ENCODE results near the gene KLC1. TPM values are rescaled to one million over a fixed set of nuclear protein-coding genes. Genes with fewer than 3 reads are reported as not detected.
A peak's percentile ranks its signal among the peaks of the same experiment; 100 is the strongest.

KLC1 gene
- total RNA-seq, 2 experiments from 2014 or later = 94.8 to 101 TPM

- no peak overlapping the region for H3K27ac Mint-ChIP-seq
- DNase-seq = no peak
- CTCF ChIA-PET = interaction anchor here (0.6 to 1.0 kb wide), 2 partner anchors 29 to 466 kb away, joined by 3 read pairs; no protein-coding TSS in a partner anchor
- H3K27me3 Mint-ChIP-seq (ENCODE audit: low read depth) = no peaks in the 10 kb centered on the region
- no peaks in the 10 kb centered on the region for H3K9me3 Mint-ChIP-seq
- peak overlapping the region; percentile 93 for H3K4me3 Mint-ChIP-seq
- peaks cover 32% of the 10 kb centered on the region for H3K4me1 Mint-ChIP-seq (ENCODE audit: low read depth)
- H3K36me3 Mint-ChIP-seq (ENCODE audit: low read depth) = peaks cover 22% of the 10 kb centered on the region
- intact Hi-C loops (cut with micrococcal nuclease) = loop anchor here (2.0 kb wide), 2 partner anchors 151 to 379 kb away; partner anchors contain the start of genes BAG5, COA8 and EIF5
Observed at GRCh38 chr14:103713304-103714062, 84.5 kb downstream of the KLC1 start.

- no peak overlapping the region for H3K27ac Mint-ChIP-seq
- H3K4me3 Mint-ChIP-seq = peak overlapping the region; percentile 93
- no peaks in the 10 kb centered on the region for H3K9me3 Mint-ChIP-seq
- no peaks in the 10 kb centered on the region for H3K27me3 Mint-ChIP-seq (ENCODE audit: low read depth)
- H3K36me3 Mint-ChIP-seq (ENCODE audit: low read depth) = peaks cover 19% of the 10 kb centered on the region
- DNase-seq = no peak
- H3K4me1 Mint-ChIP-seq (ENCODE audit: low read depth) = peaks cover 37% of the 10 kb centered on the region
- intact Hi-C loops (cut with micrococcal nuclease) = loop anchor here (2.0 kb wide), 2 partner anchors 151 to 379 kb away; partner anchors contain the start of genes BAG5, COA8 and EIF5
- CTCF ChIA-PET = interaction anchor here (0.7 to 1.0 kb wide), 2 partner anchors 29 to 164 kb away, joined by 3 read pairs; no protein-coding TSS in a partner anchor
Observed at GRCh38 chr14:103714063-103714724, 85.2 kb downstream of the KLC1 start.

- Mint-ChIP-seq H3K9me3 (no peaks in the 10 kb centered on the region), H3K4me1 (ENCODE audit: low read depth) (peaks cover 45% of the 10 kb centered on the region), H3K27ac (peak within 1 kb of the TSS; percentile 86), H3K4me3 (peak within 1 kb of the TSS; percentile 93), H3K36me3 (ENCODE audit: low read depth) (peaks cover 19% of the 10 kb centered on the region), H3K27me3 (ENCODE audit: low read depth) (no peaks in the 10 kb centered on the region)
- CTCF ChIA-PET = no interaction called here
- DNase-seq = peak; percentile 100
- intact Hi-C loops (cut with micrococcal nuclease) = loop anchor here (1.0 to 2.0 kb wide), 4 partner anchors 86 to 381 kb away; partner anchors contain the start of genes BAG5, COA8, EIF5 and KLC1
Observed at GRCh38 chr14:103715052-103716000, 86.3 kb downstream of the KLC1 start, which contains the start of the genes XRCC3 and ZFYVE21. XRCC3 (minus strand) TSS chr14:103715451; CDS start chr14:103711087, 4,364 bp downstream. ZFYVE21 (plus strand) TSS chr14:103715810; CDS start chr14:103715842, 32 bp downstream.

- Mint-ChIP-seq H3K4me3 (peak overlapping the region; percentile 70), H3K4me1 (ENCODE audit: low read depth) (peaks cover 41% of the 10 kb centered on the region), H3K27ac (no peak overlapping the region), H3K27me3 (ENCODE audit: low read depth) (no peaks in the 10 kb centered on the region), H3K36me3 (ENCODE audit: low read depth) (peaks cover 15% of the 10 kb centered on the region), H3K9me3 (no peaks in the 10 kb centered on the region)
- intact Hi-C loops (cut with micrococcal nuclease) = no loop called here
- DNase-seq = no peak
- CTCF ChIA-PET = no interaction called here
Observed at GRCh38 chr14:103716091-103716801, 87.2 kb downstream of the KLC1 start.

GRCh38 chr14:103716899-103717411 is 87.9 kb downstream of the KLC1 start:
- Mint-ChIP-seq H3K4me1 (ENCODE audit: low read depth) (peaks cover 41% of the 10 kb centered on the region), H3K27me3 (ENCODE audit: low read depth) (no peaks in the 10 kb centered on the region), H3K27ac (no peak overlapping the region), H3K9me3 (no peaks in the 10 kb centered on the region), H3K4me3 (peak overlapping the region; percentile 70), H3K36me3 (ENCODE audit: low read depth) (peaks cover 15% of the 10 kb centered on the region)
- CTCF ChIA-PET = no interaction called here
- intact Hi-C loops (cut with micrococcal nuclease) = no loop called here
- no peak for DNase-seq

GRCh38 chr14:103718572-103718971 is 89.6 kb downstream of the KLC1 start:
- no peak overlapping the region for H3K4me3 Mint-ChIP-seq
- peaks cover 9% of the 10 kb centered on the region for H3K36me3 Mint-ChIP-seq (ENCODE audit: low read depth)
- H3K9me3 Mint-ChIP-seq = no peaks in the 10 kb centered on the region
- no peaks in the 10 kb centered on the region for H3K27me3 Mint-ChIP-seq (ENCODE audit: low read depth)
- intact Hi-C loops (cut with micrococcal nuclease) = no loop called here
- H3K27ac Mint-ChIP-seq = no peak overlapping the region
- DNase-seq = no peak
- peaks cover 30% of the 10 kb centered on the region for H3K4me1 Mint-ChIP-seq (ENCODE audit: low read depth)
- CTCF ChIA-PET = interaction anchor here (0.6 kb wide), 1 partner anchor 69 kb away, joined by 3 read pairs; no protein-coding TSS in a partner anchor

- Mint-ChIP-seq H3K4me1 (ENCODE audit: low read depth) (peaks cover 23% of the 10 kb centered on the region), H3K27me3 (ENCODE audit: low read depth) (no peaks in the 10 kb centered on the region), H3K9me3 (no peaks in the 10 kb centered on the region), H3K4me3 (no peak overlapping the region), H3K36me3 (ENCODE audit: low read depth) (peaks cover 2% of the 10 kb centered on the region), H3K27ac (no peak overlapping the region)
- intact Hi-C loops (cut with micrococcal nuclease) = no loop called here
- DNase-seq = no peak
- CTCF ChIA-PET = interaction anchor here (1.0 kb wide), 1 partner anchor 202 kb away, joined by 3 read pairs; no protein-coding TSS in a partner anchor
Observed at GRCh38 chr14:103719751-103720150, 90.7 kb downstream of the KLC1 start.

- intact Hi-C loops (cut with micrococcal nuclease) = no loop called here
- Mint-ChIP-seq H3K27ac (no peak overlapping the region), H3K27me3 (ENCODE audit: low read depth) (no peaks in the 10 kb centered on the region), H3K4me3 (no peak overlapping the region), H3K36me3 (ENCODE audit: low read depth) (no peaks in the 10 kb centered on the region), H3K4me1 (ENCODE audit: low read depth) (peaks cover 21% of the 10 kb centered on the region), H3K9me3 (no peaks in the 10 kb centered on the region)
- CTCF ChIA-PET = no interaction called here
- DNase-seq = no peak
Observed at GRCh38 chr14:103721334-103722120, 92.5 kb downstream of the KLC1 start.

GRCh38 chr14:103723748-103724081 is 94.7 kb downstream of the KLC1 start:
- CTCF ChIA-PET = interaction anchor here (1.1 kb wide), 1 partner anchor 177 kb away, joined by 4 read pairs; no protein-coding TSS in a partner anchor
- no peak overlapping the region for H3K4me3 Mint-ChIP-seq

GRCh38 chr14:103724116-103724515 is 95.1 kb downstream of the KLC1 start:
- no peaks in the 10 kb centered on the region for H3K9me3 Mint-ChIP-seq
- DNase-seq = no peak
- no peak overlapping the region for H3K4me3 Mint-ChIP-seq
- H3K27ac Mint-ChIP-seq = no peak overlapping the region
- CTCF ChIA-PET = interaction anchor here (1.1 kb wide), 1 partner anchor 177 kb away, joined by 4 read pairs; no protein-coding TSS in a partner anchor
- peaks cover 8% of the 10 kb centered on the region for H3K4me1 Mint-ChIP-seq (ENCODE audit: low read depth)
- H3K36me3 Mint-ChIP-seq (ENCODE audit: low read depth) = no peaks in the 10 kb centered on the region
- intact Hi-C loops (cut with micrococcal nuclease) = no loop called here
- H3K27me3 Mint-ChIP-seq (ENCODE audit: low read depth) = no peaks in the 10 kb centered on the region

More at GRCh38 chr14:103723748-103724081, 94.7 kb downstream of the KLC1 start:
- Mint-ChIP-seq H3K4me1 (ENCODE audit: low read depth) (peaks cover 11% of the 10 kb centered on the region), H3K36me3 (ENCODE audit: low read depth) (no peaks in the 10 kb centered on the region), H3K9me3 (no peaks in the 10 kb centered on the region), H3K27me3 (ENCODE audit: low read depth) (no peaks in the 10 kb centered on the region), H3K27ac (no peak overlapping the region)
- no peak for DNase-seq
- intact Hi-C loops (cut with micrococcal nuclease) = no loop called here

Data from activated naive CD4-positive, alpha-beta T cell treated with anti-CD3 and anti-CD28 coated beads for 36 hours (primary cell).